Measurements from ENCODE around the gene ASIC5.
"Not testable (repeated sequence)": the region's sequence is repeated elsewhere in the genome, so short reads cannot be mapped to it uniquely, and the experiment has no call there.

Gene ASIC5

DNA sequence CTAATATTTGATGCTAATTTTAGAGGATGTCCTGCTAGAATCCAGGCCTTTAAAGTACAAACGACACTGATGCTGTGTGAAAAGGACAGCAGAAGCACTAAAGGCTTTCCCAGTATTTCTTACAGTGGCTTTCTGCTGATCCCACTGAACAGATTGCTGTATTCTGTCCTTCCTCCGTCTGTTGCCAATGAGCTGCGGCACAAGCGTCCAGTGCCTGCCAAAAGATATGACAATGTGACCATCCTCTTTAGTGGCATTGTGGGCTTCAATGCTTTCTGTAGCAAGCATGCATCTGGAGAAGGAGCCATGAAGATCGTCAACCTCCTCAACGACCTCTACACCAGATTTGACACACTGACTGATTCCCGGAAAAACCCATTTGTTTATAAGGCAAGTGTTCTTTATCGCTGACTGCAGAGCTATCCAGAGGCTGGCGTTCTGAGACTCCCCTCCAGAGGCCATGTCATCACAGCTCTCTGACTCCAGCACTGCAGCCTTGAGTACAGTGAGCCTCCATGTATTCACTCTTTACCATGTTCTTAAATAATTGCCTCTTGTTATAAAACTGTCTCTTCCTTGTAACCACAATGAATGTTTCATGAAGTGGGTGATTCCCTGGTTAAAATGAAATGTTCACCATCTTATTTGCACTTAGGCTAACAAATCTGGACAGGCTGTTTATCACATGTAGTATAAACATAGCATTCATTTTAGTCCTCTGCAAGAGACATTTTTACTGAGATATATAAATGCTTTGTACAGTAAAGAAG, 63.7 kb downstream of the ASIC5 start:
- Mint-ChIP-seq H3K9me3 (no peaks in the 10 kb centered on the region), H3K36me3 (ENCODE audit: low read depth) (no peaks in the 10 kb centered on the region), H3K4me1 (ENCODE audit: low read depth) (no peaks in the 10 kb centered on the region)

DNA sequence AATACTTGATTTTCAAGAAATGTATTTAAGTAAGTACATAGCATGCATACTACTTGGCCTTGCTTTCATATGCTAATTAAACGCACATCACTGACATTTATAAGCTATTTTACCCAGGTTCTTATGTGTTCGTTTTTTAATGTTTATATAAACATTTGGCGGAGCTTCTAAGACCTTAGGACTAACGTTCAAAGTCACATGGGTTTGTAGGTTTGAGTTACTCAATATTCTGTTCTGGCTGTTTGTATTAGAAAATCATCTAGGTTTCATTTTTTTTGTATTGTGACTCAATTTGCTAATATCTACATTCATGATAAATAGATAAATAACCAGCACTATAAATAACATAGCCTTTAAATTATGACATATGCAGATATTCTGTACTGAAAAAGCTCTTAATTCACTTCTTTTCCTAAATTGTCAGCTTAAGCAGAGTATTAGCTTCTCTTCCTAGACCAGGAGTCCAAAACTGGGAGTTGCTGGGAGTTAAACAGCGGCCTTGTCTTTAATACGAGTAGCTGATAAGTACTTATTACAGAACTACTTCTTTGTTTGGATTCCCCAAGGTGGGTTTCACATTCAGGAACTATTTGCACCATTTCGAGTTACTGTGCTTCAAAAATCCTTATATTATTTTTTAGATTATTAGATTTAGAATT, 65.3 kb downstream of the ASIC5 start:
- Mint-ChIP-seq H3K36me3 (ENCODE audit: low read depth) (no peaks in the 10 kb centered on the region), H3K27me3 (ENCODE audit: low read depth) (no peaks in the 10 kb centered on the region)
- DNase-seq (ENCODE audit: low spot score), result no peak

More for the DNA sequence above, 63.7 kb downstream of the ASIC5 start:
- no peaks in the 10 kb centered on the region for H3K27me3 Mint-ChIP-seq (ENCODE audit: low read depth)
- no peak overlapping the region for H3K4me3 Mint-ChIP-seq
- DNase-seq (ENCODE audit: low spot score), result no peak
- H3K27ac Mint-ChIP-seq, result no peak overlapping the region

DNA sequence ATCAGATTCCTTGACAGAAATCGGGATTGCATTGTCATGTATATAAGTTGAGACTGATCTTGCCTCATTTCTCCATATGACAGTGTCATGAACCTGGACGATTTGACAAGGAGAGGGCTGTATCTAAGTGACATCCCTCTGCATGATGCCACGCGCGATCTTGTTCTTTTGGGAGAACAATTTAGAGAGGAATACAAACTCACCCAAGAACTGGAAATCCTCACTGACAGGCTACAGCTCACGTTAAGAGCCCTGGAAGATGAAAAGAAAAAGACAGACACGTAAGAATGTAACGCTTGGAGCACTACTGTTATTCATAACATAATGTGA, 66.3 kb downstream of the ASIC5 start:
- Mint-ChIP-seq H3K36me3 (ENCODE audit: low read depth) (no peaks in the 10 kb centered on the region), H3K4me3 (no peak overlapping the region)
- DNase-seq (ENCODE audit: low spot score), result no peak

More for the DNA sequence above, 65.3 kb downstream of the ASIC5 start:
- no peaks in the 10 kb centered on the region for H3K4me1 Mint-ChIP-seq (ENCODE audit: low read depth)
- no peak overlapping the region for H3K27ac Mint-ChIP-seq
- H3K9me3 Mint-ChIP-seq, result no peaks in the 10 kb centered on the region
- no peak overlapping the region for H3K4me3 Mint-ChIP-seq

DNA sequence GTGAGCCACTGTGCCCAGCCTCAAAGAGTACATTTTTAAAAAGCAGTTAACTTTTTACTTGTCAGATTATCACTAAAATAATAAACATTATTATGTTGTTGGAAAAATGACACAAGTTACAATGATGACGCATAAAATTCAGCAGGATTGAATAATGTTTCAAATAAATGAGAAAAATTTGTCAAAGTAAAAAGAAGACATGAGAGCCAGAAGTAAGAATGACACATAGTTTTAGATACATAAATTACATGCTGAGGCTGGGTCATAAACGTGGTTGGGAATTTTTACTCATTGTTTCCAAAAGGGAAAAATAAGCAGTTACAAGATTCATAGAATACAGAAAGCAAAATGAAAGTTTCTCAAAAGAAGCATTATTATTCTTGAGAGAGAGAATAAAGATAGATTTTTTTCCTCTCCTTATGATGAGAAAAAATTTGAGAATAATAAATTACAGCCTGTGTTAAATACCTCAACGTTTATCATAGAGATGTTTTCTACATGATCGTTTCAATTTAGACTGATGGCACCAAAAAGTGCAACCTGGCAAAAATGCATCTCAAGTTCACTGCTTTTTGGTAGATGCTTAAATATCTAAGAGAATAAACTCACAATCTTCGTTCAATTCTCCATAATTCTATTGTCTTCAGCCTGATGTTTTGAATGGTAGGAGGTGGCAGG, 66.8 kb downstream of the ASIC5 start:
- Mint-ChIP-seq H3K4me3 (no peak overlapping the region), H3K27ac (no peak overlapping the region), H3K27me3 (ENCODE audit: low read depth) (no peaks in the 10 kb centered on the region), H3K9me3 (no peaks in the 10 kb centered on the region), H3K36me3 (ENCODE audit: low read depth) (no peaks in the 10 kb centered on the region), H3K4me1 (ENCODE audit: low read depth) (no peaks in the 10 kb centered on the region)
- DNase-seq (ENCODE audit: low spot score), result no peak

More for the DNA sequence above, 66.3 kb downstream of the ASIC5 start:
- H3K4me1 Mint-ChIP-seq (ENCODE audit: low read depth), result no peaks in the 10 kb centered on the region
- no peaks in the 10 kb centered on the region for H3K27me3 Mint-ChIP-seq (ENCODE audit: low read depth)
- no peak overlapping the region for H3K27ac Mint-ChIP-seq
- no peaks in the 10 kb centered on the region for H3K9me3 Mint-ChIP-seq

DNA sequence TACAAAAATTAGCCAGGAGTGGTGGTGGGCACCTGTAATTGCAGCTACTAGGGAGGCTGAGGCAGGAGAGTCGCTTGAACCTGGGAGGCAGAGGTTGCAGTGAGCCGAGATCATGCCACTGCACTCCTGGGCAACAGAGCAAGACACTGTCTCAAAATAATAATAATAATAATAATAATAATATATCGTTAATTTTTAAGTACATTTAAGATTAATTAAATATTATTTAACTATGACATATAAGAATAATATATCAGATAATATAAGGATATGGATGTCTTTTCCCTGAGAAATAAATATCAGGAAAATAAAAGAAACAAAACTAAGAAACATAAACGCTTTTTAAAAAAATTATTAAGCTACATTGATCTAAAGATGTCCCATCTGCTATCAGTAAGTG, 68.5 kb downstream of the ASIC5 start:
- not testable (repeated sequence) for H3K36me3 Mint-ChIP-seq (ENCODE audit: low read depth); H3K4me3 Mint-ChIP-seq; H3K4me1 Mint-ChIP-seq (ENCODE audit: low read depth); H3K27me3 Mint-ChIP-seq (ENCODE audit: low read depth); H3K9me3 Mint-ChIP-seq; H3K27ac Mint-ChIP-seq; DNase-seq (ENCODE audit: low spot score)

DNA sequence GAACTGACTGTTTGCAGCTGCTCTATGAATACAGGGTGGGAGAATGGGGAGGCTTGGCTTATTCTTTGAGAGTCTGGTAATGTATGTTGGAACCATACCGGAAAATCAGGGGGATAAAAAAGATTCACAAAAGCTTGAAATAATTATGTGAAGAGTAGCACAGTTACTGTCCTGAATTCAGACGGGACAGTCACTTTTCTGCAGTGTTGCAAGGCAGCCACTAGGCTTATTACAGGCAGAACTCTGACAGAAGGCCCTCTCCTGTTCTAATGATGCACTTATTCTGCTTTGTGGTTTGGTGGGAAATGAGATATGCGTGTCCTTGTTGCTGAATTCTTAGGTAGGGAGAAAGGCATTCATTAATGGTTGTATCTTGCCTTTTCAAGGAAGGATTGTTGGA, 70.1 kb downstream of the ASIC5 start:
- H3K4me1 Mint-ChIP-seq (ENCODE audit: low read depth), result no peaks in the 10 kb centered on the region
- H3K4me3 Mint-ChIP-seq, result no peak overlapping the region
- H3K9me3 Mint-ChIP-seq, result no peaks in the 10 kb centered on the region
- H3K36me3 Mint-ChIP-seq (ENCODE audit: low read depth), result no peaks in the 10 kb centered on the region
- no peak overlapping the region for H3K27ac Mint-ChIP-seq
- DNase-seq (ENCODE audit: low spot score), result no peak
- no peaks in the 10 kb centered on the region for H3K27me3 Mint-ChIP-seq (ENCODE audit: low read depth)

DNA sequence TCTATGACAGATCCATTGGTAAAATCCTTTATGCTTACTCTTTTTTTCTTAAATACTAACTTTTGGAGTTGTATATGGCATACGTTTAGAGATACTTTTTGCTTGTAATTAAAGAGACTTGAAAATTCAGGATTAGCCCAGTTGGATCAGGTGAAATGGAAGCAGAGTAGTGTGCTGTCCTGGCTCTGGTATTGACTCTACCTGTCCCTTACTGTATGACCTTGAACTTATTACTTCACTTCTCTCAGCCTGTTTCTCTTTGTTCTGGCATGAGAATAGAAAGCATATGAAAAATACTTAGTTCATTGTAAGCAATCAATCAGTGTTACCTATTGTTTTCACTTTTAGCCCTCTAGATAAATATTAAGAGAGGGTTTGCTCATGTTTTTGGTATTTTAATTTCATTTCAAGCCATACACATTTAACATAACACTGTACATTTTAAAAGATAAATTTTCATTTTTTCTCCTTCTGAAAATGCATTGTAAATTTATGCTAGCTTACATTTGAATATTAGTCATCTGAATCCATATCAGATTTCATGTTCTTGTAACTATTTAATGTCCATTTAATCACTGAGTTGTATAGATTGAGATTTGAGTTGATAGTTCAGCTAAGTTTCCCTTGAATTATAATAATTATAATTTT, 71.4 kb downstream of the ASIC5 start:
- no peak overlapping the region for H3K4me3 Mint-ChIP-seq
- H3K27me3 Mint-ChIP-seq (ENCODE audit: low read depth), result no peaks in the 10 kb centered on the region
- H3K27ac Mint-ChIP-seq, result no peak overlapping the region
- H3K9me3 Mint-ChIP-seq, result no peaks in the 10 kb centered on the region
- H3K4me1 Mint-ChIP-seq (ENCODE audit: low read depth), result no peaks in the 10 kb centered on the region
- no peaks in the 10 kb centered on the region for H3K36me3 Mint-ChIP-seq (ENCODE audit: low read depth)
- DNase-seq (ENCODE audit: low spot score), result no peak

DNA sequence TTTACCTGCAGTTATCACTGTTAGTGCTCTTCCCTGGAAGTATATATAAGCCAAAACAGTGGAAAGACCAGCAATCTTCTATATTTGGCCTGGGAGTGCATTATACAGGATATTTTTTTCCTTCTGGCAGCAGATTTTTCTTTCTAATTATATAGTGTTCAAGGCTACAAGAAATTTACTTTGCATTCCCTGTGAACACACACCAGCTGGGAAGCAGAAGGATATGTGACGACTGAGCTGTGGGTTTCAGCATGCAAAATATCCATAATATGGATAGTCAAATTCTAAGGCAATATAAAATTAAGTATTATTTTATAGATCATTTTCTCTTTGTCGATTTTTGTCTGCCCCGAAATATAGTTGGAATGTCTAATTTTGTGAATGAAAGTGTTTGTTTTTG, 76.1 kb downstream of the ASIC5 start:
- no peaks in the 10 kb centered on the region for H3K9me3 Mint-ChIP-seq
- no peak overlapping the region for H3K4me3 Mint-ChIP-seq
- no peaks in the 10 kb centered on the region for H3K36me3 Mint-ChIP-seq (ENCODE audit: low read depth)
- no peak overlapping the region for H3K27ac Mint-ChIP-seq
- DNase-seq (ENCODE audit: low spot score), result no peak
- no peaks in the 10 kb centered on the region for H3K27me3 Mint-ChIP-seq (ENCODE audit: low read depth)
- H3K4me1 Mint-ChIP-seq (ENCODE audit: low read depth), result peaks cover 3% of the 10 kb centered on the region

DNA sequence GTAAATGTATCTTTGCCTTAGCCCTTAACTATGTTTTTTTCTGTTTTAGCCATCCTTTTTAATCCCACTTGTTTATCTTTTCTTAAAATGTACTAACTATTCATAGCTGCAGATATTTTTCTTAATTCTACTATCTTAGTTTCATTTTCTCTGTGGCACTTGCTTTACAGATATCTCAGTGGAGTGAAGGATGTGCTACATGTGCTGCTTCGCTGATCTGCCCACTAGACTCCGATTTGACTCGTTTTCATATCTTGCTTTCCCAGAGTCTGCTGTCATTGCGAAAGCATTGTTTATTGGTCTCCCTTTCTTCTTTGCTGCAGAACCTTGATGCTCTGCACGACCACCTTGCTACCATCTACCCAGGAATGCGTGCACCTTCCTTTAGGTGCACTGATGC, 76.7 kb downstream of the ASIC5 start:
- no peaks in the 10 kb centered on the region for H3K27me3 Mint-ChIP-seq (ENCODE audit: low read depth)
- no peak for DNase-seq (ENCODE audit: low spot score)
- H3K4me3 Mint-ChIP-seq, result no peak overlapping the region
- H3K36me3 Mint-ChIP-seq (ENCODE audit: low read depth), result no peaks in the 10 kb centered on the region
- no peak overlapping the region for H3K27ac Mint-ChIP-seq
- peaks cover 3% of the 10 kb centered on the region for H3K4me1 Mint-ChIP-seq (ENCODE audit: low read depth)
- H3K9me3 Mint-ChIP-seq, result no peaks in the 10 kb centered on the region

DNA sequence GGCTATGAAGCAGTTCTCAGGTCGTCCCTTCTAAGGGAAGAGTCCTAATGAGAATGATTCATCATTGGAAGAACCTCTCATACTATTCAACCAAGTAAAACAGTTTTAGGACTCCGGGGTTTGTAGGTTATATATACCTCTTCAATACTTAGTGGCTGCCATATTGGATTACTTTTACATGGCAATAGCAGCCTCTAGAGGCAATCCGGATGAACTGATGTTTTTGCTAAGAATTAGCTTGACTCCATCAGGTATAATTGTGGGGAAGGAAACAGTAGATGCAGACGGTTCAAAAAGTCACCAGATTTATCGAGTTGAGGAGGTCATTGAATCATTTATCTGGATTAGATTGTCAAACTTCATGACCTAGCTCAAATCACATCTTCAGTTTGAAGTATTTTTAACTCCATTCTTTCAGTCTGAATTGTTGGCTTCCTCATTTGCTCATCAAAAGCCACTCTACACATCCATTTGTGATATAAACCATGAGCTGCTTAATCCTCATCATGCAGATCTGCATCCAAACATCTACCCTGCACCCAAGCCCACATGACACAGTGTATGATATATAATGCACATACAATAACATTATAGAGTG, 78.9 kb downstream of the ASIC5 start:
- Mint-ChIP-seq H3K4me1 (ENCODE audit: low read depth) (peaks cover 3% of the 10 kb centered on the region), H3K9me3 (no peaks in the 10 kb centered on the region), H3K27me3 (ENCODE audit: low read depth) (no peaks in the 10 kb centered on the region), H3K36me3 (ENCODE audit: low read depth) (no peaks in the 10 kb centered on the region), H3K4me3 (no peak overlapping the region), H3K27ac (no peak overlapping the region)
- no peak for DNase-seq (ENCODE audit: low spot score)

DNA sequence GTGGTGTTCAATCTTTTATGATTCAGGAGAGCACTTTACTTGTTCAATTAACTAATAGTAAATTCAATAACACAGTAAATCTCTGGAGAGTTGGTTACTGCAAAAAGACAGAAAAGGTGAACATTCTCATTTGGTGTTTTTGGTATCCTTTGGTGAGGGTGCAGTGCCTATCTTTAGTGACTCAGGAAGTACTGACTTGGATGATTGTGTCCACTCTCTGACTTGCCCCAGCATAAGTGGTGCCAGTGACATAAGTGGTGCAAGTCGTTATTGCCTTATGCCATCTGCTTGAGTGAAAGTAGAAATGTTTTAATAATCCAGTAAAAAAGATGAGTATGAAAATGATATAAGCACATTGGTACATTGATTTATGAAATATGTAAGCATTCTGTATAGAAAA, 80.2 kb downstream of the ASIC5 start:
- no peaks in the 10 kb centered on the region for H3K27me3 Mint-ChIP-seq (ENCODE audit: low read depth)
- no peaks in the 10 kb centered on the region for H3K9me3 Mint-ChIP-seq
- DNase-seq (ENCODE audit: low spot score), result no peak
- H3K4me3 Mint-ChIP-seq, result no peak overlapping the region
- no peaks in the 10 kb centered on the region for H3K36me3 Mint-ChIP-seq (ENCODE audit: low read depth)
- no peak overlapping the region for H3K27ac Mint-ChIP-seq
- peaks cover 3% of the 10 kb centered on the region for H3K4me1 Mint-ChIP-seq (ENCODE audit: low read depth)

DNA sequence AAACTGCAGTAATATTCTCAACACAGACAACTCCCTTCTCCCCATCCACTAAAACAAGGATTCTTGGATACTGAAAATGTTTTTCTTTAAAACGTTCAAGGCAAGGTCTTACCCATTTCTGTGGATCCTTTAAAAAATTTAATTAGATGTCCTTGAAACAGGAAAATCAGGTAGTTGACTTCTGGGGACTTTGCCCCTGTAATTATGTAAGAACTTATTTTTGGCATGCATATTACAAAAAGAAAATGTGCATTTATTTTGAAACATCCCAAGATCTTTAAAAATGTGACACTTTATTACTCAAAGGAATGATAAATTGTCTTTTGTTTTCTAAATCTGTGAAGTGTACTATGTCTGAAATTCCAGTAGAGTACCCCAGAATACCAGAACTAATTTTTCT, 81.4 kb downstream of the ASIC5 start:
- no peak for DNase-seq (ENCODE audit: low spot score)
- H3K4me1 Mint-ChIP-seq (ENCODE audit: low read depth), result peaks cover 3% of the 10 kb centered on the region
- no peaks in the 10 kb centered on the region for H3K27me3 Mint-ChIP-seq (ENCODE audit: low read depth)
- H3K4me3 Mint-ChIP-seq, result no peak overlapping the region
- no peaks in the 10 kb centered on the region for H3K36me3 Mint-ChIP-seq (ENCODE audit: low read depth)
- H3K27ac Mint-ChIP-seq, result no peak overlapping the region
- H3K9me3 Mint-ChIP-seq, result no peaks in the 10 kb centered on the region

DNA sequence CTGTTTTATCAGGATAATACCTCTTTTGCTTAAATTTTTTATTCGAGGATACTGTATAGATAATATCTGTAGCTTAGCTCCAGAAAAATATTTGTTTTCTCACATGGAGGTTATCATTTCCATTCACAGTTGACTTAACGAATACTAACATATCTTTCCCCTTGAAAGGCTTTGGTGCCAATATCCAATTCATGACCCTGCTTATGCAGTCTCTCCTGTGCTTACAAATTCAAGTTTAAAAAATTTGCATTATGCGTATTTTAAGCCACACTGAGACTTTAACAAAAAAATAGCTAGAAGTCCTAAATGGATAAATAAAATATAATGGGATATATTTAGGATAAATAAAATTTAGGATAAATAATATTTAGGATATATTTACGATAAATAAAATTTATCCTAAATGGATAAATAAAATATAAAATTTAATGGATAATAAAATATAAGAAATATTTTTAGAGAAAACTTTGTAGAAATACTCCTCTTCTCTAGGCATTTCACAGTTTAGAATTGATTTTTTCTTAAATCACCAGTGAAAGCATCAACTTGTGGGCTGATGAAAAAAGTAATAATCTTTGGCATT, 84.7 kb downstream of the ASIC5 start:
- no peak for DNase-seq (ENCODE audit: low spot score)
- Mint-ChIP-seq H3K27ac (no peak overlapping the region), H3K9me3 (no peaks in the 10 kb centered on the region), H3K4me3 (no peak overlapping the region), H3K36me3 (ENCODE audit: low read depth) (no peaks in the 10 kb centered on the region), H3K4me1 (ENCODE audit: low read depth) (no peaks in the 10 kb centered on the region), H3K27me3 (ENCODE audit: low read depth) (no peaks in the 10 kb centered on the region)
